IPS-18a (cell line): ENCODE measurements around the gene MACF1.
A peak's percentile ranks its signal among the peaks of the same experiment; 100 is the strongest.
"Not testable (repeated sequence)": the region's sequence is repeated elsewhere in the genome, so short reads cannot be mapped to it uniquely, and the experiment has no call there.

Source experiments
- H3K27ac ChIP-seq: one replicate; pipeline ENCODE4 v1.5.1; 2013; ENCODE audit warnings: low read length
- H3K27me3 ChIP-seq: one replicate; pipeline ENCODE4 v1.6.1; 2013; ENCODE audit warnings: mild to moderate bottlenecking, low read length; ENCODE audit not compliant: control insufficient read depth, insufficient read depth
- H3K36me3 ChIP-seq: one replicate; pipeline ENCODE4 v1.6.1; 2013; ENCODE audit warnings: low read depth, low read length; ENCODE audit not compliant: control insufficient read depth
- H3K4me1 ChIP-seq: one replicate; pipeline ENCODE4 v1.6.1; 2013; ENCODE audit warnings: low read depth, low read length; ENCODE audit not compliant: control insufficient read depth
- H3K4me3 ChIP-seq: one replicate; pipeline ENCODE4 v1.5.1; 2013; ENCODE audit warnings: low read length
- H3K9ac ChIP-seq: one replicate; pipeline ENCODE4 v1.6.1; 2013; ENCODE audit warnings: mild to moderate bottlenecking, low read length, moderate library complexity
- H3K9me3 ChIP-seq: one replicate; pipeline ENCODE4 v1.6.1; 2013; ENCODE audit warnings: low read depth, low read length; ENCODE audit not compliant: control insufficient read depth

Gene MACF1

GRCh38 chr1:39204441-39205081 lies at the start of gene MACF1:
Gene MACF1, plus strand, starts transcription at chr1:39204695. Its CDS starts 328 bp downstream, at chr1:39205023.
- peak within 1 kb of the TSS; percentile 16 for H3K27ac ChIP-seq
- no peaks in the 10 kb centered on the region for H3K27me3 ChIP-seq
- no peak within 1 kb of the TSS for H3K9ac ChIP-seq
- no peaks in the 10 kb centered on the region for H3K36me3 ChIP-seq
- peaks cover 18% of the 10 kb centered on the region for H3K4me1 ChIP-seq
- peak within 1 kb of the TSS; percentile 6 for H3K4me3 ChIP-seq
- H3K9me3 ChIP-seq: no peaks in the 10 kb centered on the region

GRCh38 chr1:39157304-39157703 lies 47.2 kb upstream of the MACF1 start:
- Histone ChIP-seq H3K27ac (no peak overlapping the region), H3K27me3 (no peaks in the 10 kb centered on the region), H3K36me3 (no peaks in the 10 kb centered on the region), H3K4me3 (no peak overlapping the region), H3K9ac (no peak overlapping the region), H3K9me3 (no peaks in the 10 kb centered on the region), H3K4me1 (peaks cover 59% of the 10 kb centered on the region)

DNA sequence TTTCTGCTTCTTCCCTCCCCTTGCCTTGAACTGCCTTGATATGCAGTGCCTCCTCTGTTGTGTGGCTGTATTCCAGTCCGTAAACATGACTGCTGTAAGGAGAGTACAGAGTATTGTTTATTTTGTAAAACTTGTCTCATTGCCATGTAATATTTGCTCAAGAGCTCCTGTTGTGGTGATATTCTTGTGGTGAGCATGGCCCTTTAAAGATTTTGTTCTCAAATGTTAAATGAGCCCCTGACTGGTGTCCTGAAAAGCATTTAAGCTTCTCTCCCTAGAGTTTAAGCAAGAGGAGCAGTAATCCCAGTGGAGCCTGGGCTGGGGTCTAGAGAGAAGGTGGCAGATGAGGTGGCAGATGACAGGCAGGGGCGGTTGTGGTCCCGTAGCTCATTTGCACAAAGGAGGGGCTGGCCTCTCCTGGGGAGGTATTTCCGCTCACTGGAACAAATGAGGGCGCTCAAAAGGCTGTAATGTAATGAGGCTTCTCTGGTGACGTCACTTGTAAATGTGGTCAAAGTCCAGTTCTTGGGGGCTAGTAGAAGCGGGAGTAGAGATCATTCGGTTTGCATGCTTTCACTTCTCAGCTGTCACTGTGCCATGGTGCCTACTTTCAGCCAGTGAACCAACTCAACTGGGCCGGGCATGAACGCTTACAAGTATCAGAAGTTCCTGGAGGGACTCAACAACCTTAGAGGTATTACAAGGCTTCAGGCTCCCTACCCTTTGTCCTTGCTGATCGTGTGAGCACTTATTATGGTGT lies 46.0 kb upstream of the MACF1 start:
- no peaks in the 10 kb centered on the region for H3K27me3 ChIP-seq
- H3K4me1 ChIP-seq: peaks cover 47% of the 10 kb centered on the region
- no peak overlapping the region for H3K9ac ChIP-seq
- H3K27ac ChIP-seq: peak overlapping the region; percentile 50
- H3K9me3 ChIP-seq: no peaks in the 10 kb centered on the region
- peak overlapping the region; percentile 34 for H3K4me3 ChIP-seq
- no peaks in the 10 kb centered on the region for H3K36me3 ChIP-seq

DNA sequence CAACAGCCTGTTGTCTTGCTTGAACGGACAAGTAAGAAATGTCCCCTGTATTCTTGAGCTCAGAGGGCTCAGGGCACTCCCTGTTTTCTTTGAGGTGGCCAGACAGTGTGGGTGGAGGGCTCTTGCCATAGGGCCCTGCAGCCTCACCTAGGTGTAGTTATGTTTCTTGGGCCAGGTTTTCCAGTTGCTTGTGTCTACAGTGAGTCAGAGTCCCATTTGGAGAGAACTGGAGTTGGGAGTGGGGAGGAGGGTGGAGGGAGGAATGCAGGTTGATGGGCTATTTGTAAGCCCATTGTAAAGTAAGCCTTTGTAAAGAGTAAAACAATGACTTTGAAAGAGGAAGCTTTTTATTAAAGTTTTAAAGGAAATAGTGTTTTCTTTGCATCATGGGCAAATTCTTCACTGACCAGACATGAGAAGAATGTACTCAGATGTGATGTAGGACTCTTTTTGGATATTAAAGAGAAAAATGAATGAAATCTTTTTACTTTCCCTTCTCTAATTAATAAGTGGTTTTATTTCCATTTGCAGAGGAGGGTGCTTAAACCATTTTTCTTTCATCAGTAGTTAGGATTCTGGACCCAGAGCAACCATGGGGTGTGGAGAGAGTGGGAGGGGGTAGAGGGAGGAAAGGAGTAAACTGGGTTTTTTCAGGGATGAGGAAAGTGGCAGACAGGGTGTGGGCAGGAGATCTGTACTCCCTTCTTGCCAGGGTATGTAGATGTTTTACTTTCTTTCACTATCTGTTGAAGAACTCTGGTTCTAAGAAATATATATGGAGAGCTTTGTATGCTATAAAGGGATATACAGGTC lies 45.1 kb upstream of the MACF1 start:
- Histone ChIP-seq H3K27ac (peak overlapping the region; percentile 52), H3K9ac (peak overlapping the region; percentile 29), H3K4me3 (peak overlapping the region; percentile 34)

GRCh38 chr1:39160703-39161102 lies 43.8 kb upstream of the MACF1 start:
- Histone ChIP-seq H3K4me1 (peaks cover 52% of the 10 kb centered on the region), H3K27me3 (no peaks in the 10 kb centered on the region), H3K9me3 (no peaks in the 10 kb centered on the region), H3K4me3 (no peak overlapping the region), H3K27ac (no peak overlapping the region), H3K9ac (no peak overlapping the region), H3K36me3 (no peaks in the 10 kb centered on the region)

More for the DNA sequence above, 45.1 kb upstream of the MACF1 start:
- Histone ChIP-seq H3K27me3 (no peaks in the 10 kb centered on the region), H3K4me1 (peaks cover 45% of the 10 kb centered on the region), H3K36me3 (no peaks in the 10 kb centered on the region), H3K9me3 (no peaks in the 10 kb centered on the region)

DNA sequence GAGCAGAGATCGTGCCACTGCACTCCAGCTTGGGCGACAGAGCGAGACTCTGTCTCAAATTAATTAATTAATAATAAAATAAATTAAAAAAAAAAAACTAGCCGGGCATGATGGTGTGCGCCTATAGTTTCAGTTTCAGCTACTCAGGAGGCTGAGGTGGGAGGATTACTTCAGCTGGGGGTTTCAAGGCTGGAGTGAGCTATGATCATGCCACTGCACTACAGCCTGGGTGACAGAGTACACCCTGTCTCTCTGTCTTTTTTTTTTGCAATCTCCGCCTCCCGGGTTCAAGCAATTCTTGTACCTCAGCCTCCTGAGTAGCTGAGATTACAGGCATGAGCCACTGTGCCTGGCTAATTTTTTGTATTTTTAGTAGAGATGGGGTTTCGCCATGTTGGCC lies 42.7 kb upstream of the MACF1 start:
- H3K9me3 ChIP-seq, H3K4me3 ChIP-seq, H3K27ac ChIP-seq, H3K36me3 ChIP-seq, H3K9ac ChIP-seq, H3K27me3 ChIP-seq: not testable (repeated sequence)
- H3K4me1 ChIP-seq: peaks cover 54% of the 10 kb centered on the region

GRCh38 chr1:39163469-39163868 lies 41.0 kb upstream of the MACF1 start:
- Histone ChIP-seq H3K4me1 (peaks cover 45% of the 10 kb centered on the region), H3K27ac (no peak overlapping the region), H3K27me3 (no peaks in the 10 kb centered on the region), H3K36me3 (no peaks in the 10 kb centered on the region), H3K9me3 (no peaks in the 10 kb centered on the region), H3K9ac (no peak overlapping the region), H3K4me3 (no peak overlapping the region)

DNA sequence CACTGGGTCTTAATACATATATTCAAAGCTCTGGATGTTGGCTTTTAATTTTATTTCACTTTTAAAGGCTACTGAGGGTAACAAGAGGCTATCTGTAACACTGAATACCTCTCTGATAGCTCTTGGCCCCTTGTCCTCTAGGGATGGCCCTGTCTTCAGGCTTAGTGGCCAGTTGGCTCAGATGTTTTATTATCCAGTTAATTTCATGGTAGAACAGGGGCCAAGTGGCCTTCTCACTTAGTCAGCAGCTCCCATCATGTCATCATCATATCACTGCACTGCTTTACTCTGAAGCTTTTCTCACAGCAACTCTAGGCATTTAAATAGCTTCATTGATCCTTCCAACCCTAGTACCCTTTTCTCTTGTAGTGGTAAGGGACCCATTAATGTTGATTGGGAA lies 40.2 kb upstream of the MACF1 start:
- Histone ChIP-seq H3K4me3 (no peak overlapping the region), H3K36me3 (no peaks in the 10 kb centered on the region), H3K27me3 (no peaks in the 10 kb centered on the region), H3K9ac (no peak overlapping the region), H3K4me1 (peaks cover 38% of the 10 kb centered on the region), H3K9me3 (no peaks in the 10 kb centered on the region), H3K27ac (no peak overlapping the region)

- Histone ChIP-seq H3K27me3 (no peaks in the 10 kb centered on the region), H3K4me3 (no peak overlapping the region), H3K9ac (peak overlapping the region; percentile 10), H3K36me3 (no peaks in the 10 kb centered on the region), H3K9me3 (no peaks in the 10 kb centered on the region), H3K27ac (no peak overlapping the region), H3K4me1 (peaks cover 31% of the 10 kb centered on the region)
These were observed 39.4 kb upstream of the MACF1 start for GRCh38 chr1:39165049-39165448.

DNA sequence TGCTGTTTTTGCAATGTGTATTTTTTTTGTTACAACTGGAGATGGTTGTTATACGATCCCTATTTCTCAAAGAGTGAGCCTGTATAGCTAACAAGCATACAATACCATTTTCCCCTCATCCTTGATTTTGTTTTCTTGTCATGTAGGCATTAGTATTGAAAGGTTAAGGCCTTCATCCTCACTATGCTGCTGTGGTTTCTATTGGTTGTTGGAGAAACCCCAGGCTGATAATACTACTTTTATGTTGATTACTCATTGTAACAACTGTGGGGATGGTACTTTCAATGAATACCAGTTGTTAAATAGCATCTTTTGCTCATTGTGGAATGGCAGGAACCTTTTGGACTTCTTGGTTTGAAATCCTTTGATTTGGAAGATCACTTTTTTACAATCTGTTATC lies 39.0 kb upstream of the MACF1 start:
- Histone ChIP-seq H3K4me3 (no peak overlapping the region), H3K27ac (no peak overlapping the region), H3K4me1 (peaks cover 31% of the 10 kb centered on the region), H3K9me3 (no peaks in the 10 kb centered on the region), H3K36me3 (no peaks in the 10 kb centered on the region), H3K27me3 (no peaks in the 10 kb centered on the region), H3K9ac (peak overlapping the region; percentile 10)

DNA sequence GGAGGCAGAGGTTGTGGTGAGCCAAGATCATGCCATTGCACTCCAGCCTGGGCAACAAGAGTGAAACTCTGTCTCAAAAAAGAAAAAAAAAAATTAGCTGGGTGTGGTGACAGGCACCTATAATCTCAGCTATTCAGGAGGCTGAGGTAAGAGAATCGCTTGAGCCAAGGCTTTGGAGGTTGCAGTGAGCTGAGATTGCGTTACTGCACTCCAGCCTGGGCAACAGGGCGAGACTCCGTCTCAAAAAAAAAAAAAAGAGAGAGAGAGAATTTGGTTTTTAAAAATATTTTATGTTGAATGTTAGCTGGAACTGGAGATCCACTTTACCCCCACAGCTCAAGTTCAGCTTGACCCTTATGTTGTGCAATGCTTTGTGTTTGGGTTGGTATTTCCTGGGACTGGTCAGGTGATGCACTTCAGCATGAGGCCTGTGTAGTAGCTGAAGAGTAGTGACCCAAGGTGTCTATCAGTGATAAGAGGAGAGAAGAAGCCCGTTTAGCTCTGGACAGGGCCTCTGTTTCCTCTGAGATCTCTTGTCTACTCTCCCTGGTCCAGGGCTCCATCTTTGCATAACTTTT lies 36.8 kb upstream of the MACF1 start:
- Histone ChIP-seq H3K9ac (no peak overlapping the region), H3K4me3 (no peak overlapping the region), H3K4me1 (peaks cover 43% of the 10 kb centered on the region), H3K27me3 (no peaks in the 10 kb centered on the region), H3K27ac (no peak overlapping the region), H3K9me3 (no peaks in the 10 kb centered on the region), H3K36me3 (no peaks in the 10 kb centered on the region)
